NCI-H1092 treated with DMSO at 0.1 percent for 48 hours (cell line): ENCODE results near the gene GRAMD1B.
"Not testable (repeated sequence)": the region's sequence is repeated elsewhere in the genome, so short reads cannot be mapped to it uniquely, and the experiment has no call there.

Experiments
- DNase-seq: peaks from one replicate; lab custom pipeline; 2025; lab: John Stamatoyannopoulos, UW

Gene GRAMD1B

DNA sequence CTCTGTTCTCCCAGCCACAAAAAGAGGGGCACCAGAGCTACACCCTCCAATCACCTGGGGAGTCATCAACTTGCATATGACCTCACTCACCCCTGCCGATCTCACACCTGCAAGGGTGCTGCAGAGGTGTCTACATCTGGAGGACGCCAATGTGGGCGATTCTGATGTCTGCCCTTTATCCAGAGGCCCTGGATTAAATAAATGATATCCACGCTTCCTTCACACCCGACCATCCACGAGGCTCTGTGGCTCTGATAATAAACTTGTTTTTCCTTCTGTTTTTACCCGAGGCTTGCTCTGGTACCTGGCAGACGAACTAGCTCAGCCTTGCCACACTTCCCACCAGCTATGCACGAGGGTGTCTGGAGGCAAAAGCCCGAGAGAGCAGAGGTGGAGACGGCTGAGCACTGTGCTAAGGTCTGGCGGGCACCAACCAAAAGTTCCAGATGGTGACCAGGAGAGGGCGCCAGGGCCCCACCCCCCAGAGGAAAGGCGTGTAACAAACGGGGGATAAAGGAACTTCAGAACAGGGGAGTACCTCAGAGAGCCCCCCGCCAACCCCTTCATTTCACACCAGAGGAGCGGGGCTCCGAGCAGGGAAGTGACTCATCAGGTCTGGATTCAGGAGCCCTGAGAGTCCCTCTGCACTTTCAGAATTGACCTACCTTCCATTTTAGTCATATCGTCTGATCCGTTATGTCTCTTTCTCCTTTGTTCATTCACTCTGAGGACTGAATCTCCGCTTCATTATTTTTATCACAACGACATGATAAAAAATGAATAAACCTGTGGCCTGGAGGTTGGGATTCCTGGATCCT lies 210.8 kb downstream of the GRAMD1B start:
- peak; percentile 52 for DNase-seq

- DNase-seq: no peak
These were observed 211.4 kb downstream of the GRAMD1B start for GRCh38 chr11:123641495-123641840.

DNA sequence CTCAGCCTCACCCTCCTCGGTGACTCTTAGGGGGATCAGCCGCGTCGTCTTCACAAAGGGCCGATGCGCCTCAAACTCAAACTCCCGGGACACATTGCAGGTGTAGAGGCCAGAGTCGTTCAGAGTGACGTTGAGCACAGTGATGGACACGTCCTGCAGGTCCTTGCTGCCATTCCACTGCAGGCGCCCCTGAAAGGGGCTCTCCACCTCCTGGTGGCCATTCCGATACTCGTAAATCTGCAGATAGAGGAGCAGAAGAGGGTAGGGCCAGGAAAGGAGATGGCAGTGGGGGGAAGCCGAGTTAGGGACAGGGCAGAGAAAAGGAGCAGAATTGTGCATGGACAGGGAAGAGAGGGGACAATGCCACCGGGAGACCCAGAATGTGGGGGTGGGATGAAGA lies 212.4 kb downstream of the GRAMD1B start:
- DNase-seq: no peak

DNA sequence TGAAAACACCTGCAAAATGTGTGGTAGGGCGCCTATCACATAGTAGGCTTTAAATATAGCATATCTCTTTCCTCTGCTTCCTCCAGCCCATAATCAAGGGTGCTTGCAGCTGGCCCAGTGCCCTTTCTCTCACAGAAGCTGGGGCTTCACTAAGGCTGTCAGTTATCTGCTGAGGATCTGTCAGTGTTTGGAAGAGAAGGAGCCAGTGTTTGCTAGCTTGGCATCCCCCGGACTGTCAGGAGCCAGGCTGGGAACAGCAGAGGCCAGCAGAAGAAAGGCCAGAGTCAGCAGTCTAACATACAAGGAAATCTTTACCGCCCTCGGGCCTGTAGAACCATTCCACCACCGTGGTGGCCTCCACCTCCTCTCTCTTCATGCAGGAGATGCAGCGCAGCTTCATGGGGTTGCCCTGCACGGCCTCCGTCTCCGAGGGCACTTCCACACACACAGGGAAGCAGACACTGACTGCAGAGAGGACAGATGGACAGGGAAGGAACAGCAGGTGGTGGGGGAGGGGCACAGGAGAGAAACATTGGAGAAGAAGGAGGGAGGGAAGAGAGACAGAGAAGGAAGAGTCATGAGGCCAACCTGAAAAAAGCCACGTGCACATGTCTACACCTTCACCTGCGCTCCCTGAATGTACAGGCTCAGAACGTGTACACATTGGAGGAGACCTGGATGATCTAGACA lies 215.4 kb downstream of the GRAMD1B start:
- no peak for DNase-seq

DNA sequence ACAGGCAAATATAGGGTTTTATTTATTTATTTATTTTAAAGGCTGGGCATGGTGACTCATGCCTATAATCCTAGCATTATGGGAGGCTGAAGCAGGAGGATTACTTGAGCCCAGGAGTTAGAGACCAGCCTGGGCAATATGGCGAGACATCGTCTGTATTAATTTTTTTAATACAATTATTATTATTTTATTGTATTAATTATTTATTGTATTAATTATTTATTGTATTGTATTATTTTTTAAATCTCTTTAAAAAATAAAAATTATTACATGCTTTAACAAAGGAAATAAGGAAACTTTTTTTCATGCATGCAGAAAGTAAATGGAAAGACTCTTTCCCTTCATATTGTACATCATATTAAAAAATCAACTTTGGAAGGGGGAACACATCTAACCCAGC lies 220.8 kb downstream of the GRAMD1B start:
- DNase-seq: no peak

DNA sequence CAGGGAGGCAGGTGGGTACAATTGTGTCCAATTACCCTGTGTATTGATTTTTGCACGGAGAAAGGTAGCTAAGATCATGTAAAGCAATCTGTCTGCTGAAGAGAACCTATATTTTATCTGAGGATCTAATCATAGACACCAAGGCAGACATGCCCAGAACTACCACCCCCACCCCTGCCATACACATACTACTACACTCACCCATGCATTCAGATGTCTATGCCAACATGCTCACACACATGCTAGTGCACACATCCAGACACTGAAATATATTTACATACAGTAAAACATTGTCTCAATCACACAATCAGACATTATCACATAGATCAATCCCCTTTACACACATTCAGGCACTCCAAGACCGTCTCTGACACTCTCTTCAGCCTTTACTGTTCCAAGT lies 222.5 kb downstream of the GRAMD1B start:
- no peak for DNase-seq

GRCh38 chr11:123653483-123653826 lies 223.4 kb downstream of the GRAMD1B start:
- no peak for DNase-seq

- peak; percentile 68 for DNase-seq
These were observed 223.9 kb downstream of the GRAMD1B start for GRCh38 chr11:123653827-123654565.

- DNase-seq: peak; percentile 93
These were observed 224.6 kb downstream of the GRAMD1B start, which contains the start of gene SCN3B for GRCh38 chr11:123654566-123655081. TSS of gene SCN3B (minus strand) at chr11:123654624. CDS start at chr11:123653801, 823 bp downstream.

- no peak for DNase-seq
These were observed 229.2 kb downstream of the GRAMD1B start for GRCh38 chr11:123659311-123659710.

DNA sequence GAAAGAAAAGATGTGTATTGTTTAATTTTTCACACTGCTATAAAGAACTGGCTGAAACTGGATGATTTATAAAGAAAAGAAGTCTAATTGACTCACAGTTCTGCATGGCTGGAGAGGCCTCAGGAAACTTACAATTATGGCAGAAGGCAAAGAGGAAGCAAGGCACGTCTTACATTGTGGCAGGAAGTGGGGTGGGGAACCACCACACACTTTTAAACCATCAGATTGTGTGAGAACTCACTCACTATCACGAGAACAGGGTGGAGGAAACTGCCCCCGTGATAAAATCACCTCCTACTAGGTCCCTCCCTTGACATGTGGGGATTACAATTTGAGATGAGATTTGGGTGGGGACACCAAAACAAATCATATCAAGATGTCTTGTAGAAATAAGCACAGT lies 229.9 kb downstream of the GRAMD1B start:
- not testable (repeated sequence) for DNase-seq

- no peak for DNase-seq
These were observed 235.2 kb downstream of the GRAMD1B start for GRCh38 chr11:123665306-123665705.

- DNase-seq: no peak
These were observed 240.0 kb downstream of the GRAMD1B start for GRCh38 chr11:123670081-123670480.

- no peak for DNase-seq
These were observed 241.5 kb downstream of the GRAMD1B start for GRCh38 chr11:123671534-123671933.

DNA sequence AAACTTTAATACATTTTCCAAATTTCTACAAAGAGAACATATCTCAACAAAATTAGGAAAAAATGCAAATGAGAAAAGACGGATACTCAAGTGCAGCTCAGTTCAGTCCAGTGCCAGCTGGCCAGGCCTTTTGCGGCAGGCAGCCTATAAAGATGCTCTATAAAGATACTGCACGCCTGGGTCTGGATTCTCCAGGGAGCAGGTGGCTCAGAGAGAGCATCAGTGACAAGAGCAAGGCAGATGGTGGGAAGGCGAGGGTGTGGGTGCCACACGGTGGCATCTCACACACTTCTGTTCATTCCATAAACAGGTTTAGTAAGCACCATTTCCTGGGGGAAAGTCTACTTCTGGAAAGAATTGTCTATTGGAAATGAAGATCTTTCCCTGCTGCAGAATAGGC lies 242.5 kb downstream of the GRAMD1B start:
- no peak for DNase-seq

DNA sequence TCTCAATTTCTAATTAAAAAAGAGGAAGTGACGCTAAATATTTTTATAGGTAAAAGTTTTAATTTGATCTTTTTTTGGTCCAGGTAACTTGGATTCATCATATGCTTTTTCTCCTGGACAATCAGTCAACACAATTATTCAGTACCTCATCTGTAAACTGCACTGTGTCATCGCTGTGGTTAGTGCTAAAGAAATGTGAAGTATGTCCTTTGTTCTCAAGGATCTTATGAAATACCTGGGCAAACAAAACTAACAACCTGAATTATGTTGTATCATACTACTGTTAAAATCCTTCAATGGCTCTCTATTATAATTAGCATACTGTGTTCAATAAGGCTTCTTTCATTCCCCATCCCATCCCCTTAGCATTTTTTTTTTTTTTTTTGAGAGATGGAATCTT lies 244.2 kb downstream of the GRAMD1B start:
- DNase-seq: no peak
